ENCODE measurements around the gene PPP2R5B. TPM values are rescaled to one million over a fixed set of nuclear protein-coding genes. Genes with fewer than 3 reads are reported as not detected.

The PPP2R5B gene
- total RNA-seq, 1 experiment from 2014 or later: 14.0 TPM

DNA sequence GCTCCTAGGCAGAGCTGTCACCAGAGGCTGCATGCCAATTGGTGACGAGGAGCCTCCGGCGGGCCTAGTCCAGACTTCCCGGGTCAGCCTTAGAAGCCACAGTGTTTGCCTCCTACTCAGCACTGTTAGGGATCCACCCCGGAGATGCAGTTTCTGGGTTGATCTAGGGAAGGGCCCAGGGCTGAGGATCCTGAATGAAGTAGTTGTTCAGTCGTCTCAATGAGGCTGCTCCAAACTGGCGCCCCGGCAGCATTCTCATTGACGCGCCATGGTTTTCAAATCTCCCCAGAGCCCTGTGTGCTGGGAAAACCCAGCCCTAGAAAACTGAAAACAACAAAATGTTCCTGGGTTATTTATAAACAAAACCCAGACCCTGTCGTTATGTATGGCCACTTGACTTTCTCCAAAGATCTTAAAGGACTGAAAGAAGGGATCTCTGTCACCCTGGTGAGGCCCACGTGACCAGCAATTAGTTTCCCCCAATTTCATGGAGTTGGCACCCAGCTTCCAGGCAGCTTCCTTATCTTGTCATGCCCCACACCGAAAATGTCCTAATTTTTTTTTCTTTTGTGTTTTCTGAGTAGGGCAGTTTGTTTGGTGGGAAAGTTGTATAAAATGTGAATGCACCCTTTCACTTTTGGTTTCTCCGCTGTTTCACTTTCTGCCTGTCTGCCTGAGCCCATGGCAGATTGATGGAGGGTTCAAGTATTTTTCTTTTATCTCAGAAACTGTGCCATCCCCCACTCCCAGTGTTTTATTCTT lies 44.1 kb upstream of the PPP2R5B start:
- TF ChIP-seq, protein P1, sequence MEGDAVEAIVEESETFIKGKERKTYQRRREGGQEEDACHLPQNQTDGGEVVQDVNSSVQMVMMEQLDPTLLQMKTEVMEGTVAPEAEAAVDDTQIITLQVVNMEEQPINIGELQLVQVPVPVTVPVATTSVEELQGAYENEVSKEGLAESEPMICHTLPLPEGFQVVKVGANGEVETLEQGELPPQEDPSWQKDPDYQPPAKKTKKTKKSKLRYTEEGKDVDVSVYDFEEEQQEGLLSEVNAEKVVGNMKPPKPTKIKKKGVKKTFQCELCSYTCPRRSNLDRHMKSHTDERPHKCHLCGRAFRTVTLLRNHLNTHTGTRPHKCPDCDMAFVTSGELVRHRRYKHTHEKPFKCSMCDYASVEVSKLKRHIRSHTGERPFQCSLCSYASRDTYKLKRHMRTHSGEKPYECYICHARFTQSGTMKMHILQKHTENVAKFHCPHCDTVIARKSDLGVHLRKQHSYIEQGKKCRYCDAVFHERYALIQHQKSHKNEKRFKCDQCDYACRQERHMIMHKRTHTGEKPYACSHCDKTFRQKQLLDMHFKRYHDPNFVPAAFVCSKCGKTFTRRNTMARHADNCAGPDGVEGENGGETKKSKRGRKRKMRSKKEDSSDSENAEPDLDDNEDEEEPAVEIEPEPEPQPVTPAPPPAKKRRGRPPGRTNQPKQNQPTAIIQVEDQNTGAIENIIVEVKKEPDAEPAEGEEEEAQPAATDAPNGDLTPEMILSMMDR (IDR thresholded peaks at IDR 0.05): no peak
- TF ChIP-seq POLR2AphosphoS5 (IDR thresholded peaks at IDR 0.05; ENCODE audit: low read depth, low read length) (no peak), SIN3A (IDR thresholded peaks at IDR 0.05; ENCODE audit: borderline replicate concordance, insufficient read depth, low read depth, low read length) (no peak), TCF7L2 (IDR thresholded peaks at IDR 0.05; ENCODE audit: low read depth, low read length) (no peak)
- TF ChIP-seq, protein P2, sequence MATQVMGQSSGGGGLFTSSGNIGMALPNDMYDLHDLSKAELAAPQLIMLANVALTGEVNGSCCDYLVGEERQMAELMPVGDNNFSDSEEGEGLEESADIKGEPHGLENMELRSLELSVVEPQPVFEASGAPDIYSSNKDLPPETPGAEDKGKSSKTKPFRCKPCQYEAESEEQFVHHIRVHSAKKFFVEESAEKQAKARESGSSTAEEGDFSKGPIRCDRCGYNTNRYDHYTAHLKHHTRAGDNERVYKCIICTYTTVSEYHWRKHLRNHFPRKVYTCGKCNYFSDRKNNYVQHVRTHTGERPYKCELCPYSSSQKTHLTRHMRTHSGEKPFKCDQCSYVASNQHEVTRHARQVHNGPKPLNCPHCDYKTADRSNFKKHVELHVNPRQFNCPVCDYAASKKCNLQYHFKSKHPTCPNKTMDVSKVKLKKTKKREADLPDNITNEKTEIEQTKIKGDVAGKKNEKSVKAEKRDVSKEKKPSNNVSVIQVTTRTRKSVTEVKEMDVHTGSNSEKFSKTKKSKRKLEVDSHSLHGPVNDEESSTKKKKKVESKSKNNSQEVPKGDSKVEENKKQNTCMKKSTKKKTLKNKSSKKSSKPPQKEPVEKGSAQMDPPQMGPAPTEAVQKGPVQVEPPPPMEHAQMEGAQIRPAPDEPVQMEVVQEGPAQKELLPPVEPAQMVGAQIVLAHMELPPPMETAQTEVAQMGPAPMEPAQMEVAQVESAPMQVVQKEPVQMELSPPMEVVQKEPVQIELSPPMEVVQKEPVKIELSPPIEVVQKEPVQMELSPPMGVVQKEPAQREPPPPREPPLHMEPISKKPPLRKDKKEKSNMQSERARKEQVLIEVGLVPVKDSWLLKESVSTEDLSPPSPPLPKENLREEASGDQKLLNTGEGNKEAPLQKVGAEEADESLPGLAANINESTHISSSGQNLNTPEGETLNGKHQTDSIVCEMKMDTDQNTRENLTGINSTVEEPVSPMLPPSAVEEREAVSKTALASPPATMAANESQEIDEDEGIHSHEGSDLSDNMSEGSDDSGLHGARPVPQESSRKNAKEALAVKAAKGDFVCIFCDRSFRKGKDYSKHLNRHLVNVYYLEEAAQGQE (IDR thresholded peaks at IDR 0.05; ENCODE audit: insufficient read depth in 1 of 2, low read depth in 2 of 2, low read length in 1 of 2): no peak
- in situ Hi-C loops (cut with HindIII; ENCODE audit: low pct_unique_long_range_greater_than_20kb, low sequenced_read_pairs): no loop called here
- Histone ChIP-seq H3K36me3 (ENCODE audit: control insufficient read depth, insufficient read depth, low read length) (no peaks in the 10 kb centered on the region; the same call in 1 of the 2 replicates), H3K4me1 (ENCODE audit: control insufficient read depth, insufficient read depth, low read length) (peaks cover 22% of the 10 kb centered on the region), H3K27ac (ENCODE audit: low read length) (peak overlapping the region; percentile 97; the same call in 1 of the 2 replicates), H3K4me3 (ENCODE audit: low read depth in 2 of 2, low read length in 2 of 2) (no peak overlapping the region), H3K27me3 (ENCODE audit: control insufficient read depth, insufficient read depth, low read length) (no peaks in the 10 kb centered on the region), H3K9me3 (ENCODE audit: control insufficient read depth, insufficient read depth, low read depth, low read length) (no peaks in the 10 kb centered on the region)
- no peak for DNase-seq (ENCODE audit: low read depth, low spot score)
- POLR2A ChIA-PET: interaction anchor here (0.6 kb wide), 1 partner anchor 132 kb away, joined by 9 read pairs; no protein-coding TSS in a partner anchor
- intact Hi-C loops (cut with micrococcal nuclease; ENCODE audit: unreplicated experiment): no loop called here
- no TSS peak for BruUV-seq (replicated peaks)
- CTCF ChIA-PET: interaction anchor here (0.6 to 0.7 kb wide), 2 partner anchors 12 to 38 kb away, joined by 3 to 6 read pairs; no protein-coding TSS in a partner anchor
- ATAC-seq: no peak

DNA sequence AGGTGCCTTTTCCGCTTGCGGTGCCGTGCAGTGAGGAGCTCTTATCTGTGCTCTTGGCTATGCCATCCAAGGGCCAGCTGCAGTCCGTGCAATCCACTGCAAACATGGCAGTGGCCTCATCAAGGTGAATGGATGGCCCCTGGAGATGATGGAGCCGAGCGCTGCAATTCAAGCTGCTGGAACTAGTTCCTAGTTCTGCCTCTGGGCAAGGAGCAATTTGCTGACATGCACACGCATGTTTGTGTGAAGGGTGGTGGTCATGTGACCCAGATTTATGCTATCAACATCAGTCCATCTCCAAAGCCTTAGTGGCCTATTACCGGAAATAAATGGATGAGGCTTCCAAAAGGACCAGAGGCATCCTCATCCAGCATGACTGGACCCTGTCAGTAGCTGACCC lies 43.0 kb upstream of the PPP2R5B start:
- no peaks in the 10 kb centered on the region for H3K27me3 ChIP-seq (ENCODE audit: control insufficient read depth, insufficient read depth, low read length)
- intact Hi-C loops (cut with micrococcal nuclease; ENCODE audit: unreplicated experiment): no loop called here
- BruUV-seq (replicated peaks): no TSS peak
- no peak for ATAC-seq
- H3K36me3 ChIP-seq (ENCODE audit: control insufficient read depth, insufficient read depth, low read length): no peaks in the 10 kb centered on the region; the same call in 1 of the 2 replicates
- H3K9me3 ChIP-seq (ENCODE audit: control insufficient read depth, insufficient read depth, low read depth, low read length): no peaks in the 10 kb centered on the region
- no peak for TF ChIP-seq SIN3A (IDR thresholded peaks at IDR 0.05; ENCODE audit: borderline replicate concordance, insufficient read depth, low read depth, low read length)
- TF ChIP-seq, protein P2 (IDR thresholded peaks at IDR 0.05; ENCODE audit: insufficient read depth in 1 of 2, low read depth in 2 of 2, low read length in 1 of 2): no peak
- no peak for TF ChIP-seq TCF7L2 (IDR thresholded peaks at IDR 0.05; ENCODE audit: low read depth, low read length)
- no peak for TF ChIP-seq POLR2AphosphoS5 (IDR thresholded peaks at IDR 0.05; ENCODE audit: low read depth, low read length)
- TF ChIP-seq, protein P1 (IDR thresholded peaks at IDR 0.05): no peak
- peaks cover 15% of the 10 kb centered on the region for H3K4me1 ChIP-seq (ENCODE audit: control insufficient read depth, insufficient read depth, low read length)
- DNase-seq (ENCODE audit: low read depth, low spot score): no peak
- in situ Hi-C loops (cut with HindIII; ENCODE audit: low pct_unique_long_range_greater_than_20kb, low sequenced_read_pairs): no loop called here
- no peak overlapping the region for H3K27ac ChIP-seq (ENCODE audit: low read length)
- no peak overlapping the region for H3K4me3 ChIP-seq (ENCODE audit: low read depth in 2 of 2, low read length in 2 of 2)
- ChIA-PET CTCF (interaction anchor here (0.7 kb wide), 1 partner anchor 11 kb away, joined by 6 read pairs; no protein-coding TSS in a partner anchor), POLR2A (no interaction called here)

Measured in Panc1 (cell line).